IMR-90 (cell line): Measurements from ENCODE around the gene CALR3. TPM values are rescaled to one million over a fixed set of nuclear protein-coding genes. Genes with fewer than 3 reads are reported as not detected.

Experiments used
- ATAC-seq: fragments of 200-7000 bp; cut with Tn5 transposase; 2 replicates; pipeline ENCODE4 v1.9.1; 2020; ENCODE audit warnings: low read depth, mild to moderate bottlenecking, moderate library complexity
- BruUV-seq: library from RNA; stranded (reverse); fragments of 400-500 nt; replicated peaks from 2 replicates; lab custom pipeline; 2021; lab: Mats Ljungman, UMichigan
- CTCF ChIA-PET: fragments of 300-600 bp; formaldehyde crosslinking; extraction: SDS; loops from one replicate; lab custom pipeline; 2021; ENCODE audit warnings: antibody characterized with exemption; lab: Yijun Ruan, JAX
- POLR2A ChIA-PET: fragments of 300-600 bp; sonication (Branson Sonifier 250); formaldehyde crosslinking; loops from one replicate; lab custom pipeline; 2022; ENCODE audit warnings: antibody characterized with exemption; ENCODE audit not compliant: unreplicated experiment; lab: Charles Lee
- DNase-seq: peaks from one replicate; pipeline ENCODE4 v3.0.0; 2013
- H2AFZ ChIP-seq: replicated peaks from 2 replicates; pipeline ENCODE3; 2013; ENCODE audit warnings: low read length, mild to moderate bottlenecking; ENCODE audit not compliant: poor library complexity
- H2AK5ac ChIP-seq: 2 replicates; pipeline ENCODE4 v1.6.1; 2013; ENCODE audit warnings: low read depth, low read length, inconsistent platforms
- H2AK9ac ChIP-seq: replicated peaks from 2 replicates; pipeline ENCODE3; 2013; ENCODE audit warnings: mild to moderate bottlenecking, low read depth, low read length, moderate library complexity; ENCODE audit not compliant: poor library complexity
- H2BK120ac ChIP-seq: 2 replicates; pipeline ENCODE4 v1.6.1; 2013; ENCODE audit warnings: low read depth, low read length, inconsistent platforms
- H2BK15ac ChIP-seq: 3 replicates; pipeline ENCODE4 v1.6.1; 2013; ENCODE audit warnings: low read depth, low read length, inconsistent platforms
- H2BK20ac ChIP-seq: 2 replicates; pipeline ENCODE4 v1.6.1; 2013; ENCODE audit warnings: low read depth, mild to moderate bottlenecking, inconsistent platforms, low read length, moderate library complexity
- H2BK5ac ChIP-seq: 2 replicates; pipeline ENCODE4 v1.6.1; 2013; ENCODE audit warnings: mild to moderate bottlenecking, low read depth, low read length, inconsistent platforms; ENCODE audit not compliant: poor library complexity, severe bottlenecking
- H3K14ac ChIP-seq: replicated peaks from 2 replicates; pipeline ENCODE4 v1.6.1; 2013; ENCODE audit warnings: low read depth, low read length, inconsistent platforms
- H3K18ac ChIP-seq: 2 replicates; pipeline ENCODE4 v1.6.1; 2013; ENCODE audit warnings: low read depth, low read length, control low read depth
- H3K23ac ChIP-seq: 2 replicates; pipeline ENCODE4 v1.6.1; 2013; ENCODE audit warnings: low read depth, low read length, inconsistent platforms
- H3K27ac ChIP-seq: 2 replicates; pipeline ENCODE4 v1.5.1; 2013; ENCODE audit warnings: mild to moderate bottlenecking, control low read depth, low read length; ENCODE audit not compliant: insufficient read depth
- H3K27me3 ChIP-seq: 2 replicates; pipeline ENCODE4 v1.6.1; 2013; ENCODE audit warnings: low read length; ENCODE audit not compliant: control insufficient read depth, insufficient read depth
- H3K36me3 ChIP-seq: 2 replicates; pipeline ENCODE4 v1.6.1; 2013; ENCODE audit warnings: low read length, mixed read lengths; ENCODE audit not compliant: control insufficient read depth, insufficient read depth
- H3K4ac ChIP-seq: 2 replicates; pipeline ENCODE4 v1.6.1; 2013; ENCODE audit warnings: low read depth, low read length, inconsistent platforms
- H3K4me1 ChIP-seq: 2 replicates; pipeline ENCODE4 v1.6.1; 2013; ENCODE audit warnings: low read length, mixed read lengths; ENCODE audit not compliant: control insufficient read depth, insufficient read depth
- H3K4me2 ChIP-seq: 2 replicates; pipeline ENCODE4 v1.6.1; 2013; ENCODE audit warnings: low read depth, mild to moderate bottlenecking, control low read depth, low read length, moderate library complexity
- H3K4me3 ChIP-seq: 2 replicates; pipeline ENCODE4 v1.5.1; 2013; ENCODE audit warnings: low read depth, mild to moderate bottlenecking, control low read depth, low read length, moderate library complexity; ENCODE audit not compliant: insufficient read depth
- H3K56ac ChIP-seq: 2 replicates; pipeline ENCODE4 v1.6.1; 2013; ENCODE audit warnings: low read length, inconsistent platforms; ENCODE audit not compliant: insufficient read depth; ENCODE audit errors: extremely low read depth
- H3K79me1 ChIP-seq, 2 experiments: 2 replicates each; pipeline ENCODE4 v1.6.1; 2013; ENCODE audit warnings: low read length in 2 of 2, inconsistent platforms in 1 of 2, low read depth in 1 of 2
- H3K9ac ChIP-seq: 2 replicates; pipeline ENCODE4 v1.6.1; 2013; ENCODE audit warnings: low read depth, low read length, control low read depth
- H3K9me1 ChIP-seq: 2 replicates; pipeline ENCODE4 v1.6.1; 2013; ENCODE audit warnings: low read length, inconsistent platforms; ENCODE audit not compliant: insufficient read depth
- H3K9me3 ChIP-seq: 2 replicates; pipeline ENCODE4 v1.6.1; 2013; ENCODE audit warnings: low read length; ENCODE audit not compliant: control insufficient read depth, insufficient read depth
- H4K20me1 ChIP-seq: 2 replicates; pipeline ENCODE4 v1.6.1; 2013; ENCODE audit warnings: low read length, inconsistent platforms; ENCODE audit not compliant: insufficient read depth
- H4K5ac ChIP-seq: 2 replicates; pipeline ENCODE4 v1.6.1; 2013; ENCODE audit warnings: mild to moderate bottlenecking, low read depth, low read length, control low read depth
- H4K8ac ChIP-seq, 2 experiments: 2 replicates each; pipeline ENCODE4 v1.6.1; 2013; ENCODE audit warnings: low read depth in 2 of 2, low read length in 2 of 2, control low read depth in 1 of 2, inconsistent platforms in 1 of 2
- H4K91ac ChIP-seq: 2 replicates; pipeline ENCODE4 v1.6.1; 2013; ENCODE audit warnings: low read depth, low read length, inconsistent platforms; ENCODE audit not compliant: insufficient read depth
- BHLHE40 ChIP-seq: fragments of 150-350 bp; IDR thresholded peaks from 2 replicates; pipeline ENCODE4 v1.6.1; 2016; ENCODE audit warnings: mild to moderate bottlenecking, low read depth, low read length
- FOS ChIP-seq: fragments of 150-350 bp; IDR thresholded peaks from 2 replicates; pipeline ENCODE4 v1.6.1; 2016; ENCODE audit warnings: low read depth, low read length
- MAZ ChIP-seq: IDR thresholded peaks from 2 replicates; pipeline ENCODE4 v1.6.1; 2012; ENCODE audit warnings: low read depth, mild to moderate bottlenecking, low read length, improper control_type of control experiment, moderate library complexity, borderline replicate concordance
- USF2 ChIP-seq: fragments of 150-350 bp; IDR thresholded peaks from 2 replicates; pipeline ENCODE4 v1.6.1; 2017; ENCODE audit warnings: mild to moderate bottlenecking, antibody characterized with exemption, low read length, low read depth
- WGBS, 2 experiments: methylation state at CpG; one replicate each; pipeline versions ENCODE4 v1.1.5 to v1.1.7; 2013; ENCODE audit warnings: missing lambda C conversion rate in 2 of 2; ENCODE audit not compliant: insufficient read length in 1 of 2; ENCODE audit errors: extremely low coverage in 2 of 2; 5-methylcytosine and 5-hydroxymethylcytosine counted together
- dilution Hi-C: fragments of 300-500 bp; cut with HindIII; formaldehyde crosslinking; loops from one replicate; pipeline ENCODE4 v1.14.3; 2018; ENCODE audit warnings: low sequenced_read_pairs; ENCODE audit not compliant: unreplicated experiment
- in situ Hi-C: fragments of 300-500 bp; cut with MboI; formaldehyde crosslinking; loops from 3 replicates; pipeline ENCODE4 v1.14.3; 2019; ENCODE audit warnings: low sequenced_read_pairs, inconsistent platforms, mixed read lengths
- intact Hi-C: fragments of 100-400 bp; cut with micrococcal nuclease; formaldehyde crosslinking; loops from 2 replicates; pipeline ENCODE4 v1.10.0; 2022
- polyA plus RNA-seq, 3 experiments: library from polyadenylated mRNA; depleted of rRNA; stranded (reverse); fragments of >200 nt; gene quantifications; 2 replicates each; pipeline ENCODE4 v1.2.3, GENCODE V29; 2012; ENCODE audit warnings: low replicate concordance in 1 of 3
- total RNA-seq: library from RNA; depleted of rRNA; stranded (reverse); fragments of >200 nt; gene quantifications from 2 replicates; pipeline ENCODE4 v1.2.3, GENCODE V29; 2012

Gene CALR3
- total and polyA plus RNA-seq, 2 of the 4 experiments (the other 2 are of a cell fraction): not detected

DNA sequence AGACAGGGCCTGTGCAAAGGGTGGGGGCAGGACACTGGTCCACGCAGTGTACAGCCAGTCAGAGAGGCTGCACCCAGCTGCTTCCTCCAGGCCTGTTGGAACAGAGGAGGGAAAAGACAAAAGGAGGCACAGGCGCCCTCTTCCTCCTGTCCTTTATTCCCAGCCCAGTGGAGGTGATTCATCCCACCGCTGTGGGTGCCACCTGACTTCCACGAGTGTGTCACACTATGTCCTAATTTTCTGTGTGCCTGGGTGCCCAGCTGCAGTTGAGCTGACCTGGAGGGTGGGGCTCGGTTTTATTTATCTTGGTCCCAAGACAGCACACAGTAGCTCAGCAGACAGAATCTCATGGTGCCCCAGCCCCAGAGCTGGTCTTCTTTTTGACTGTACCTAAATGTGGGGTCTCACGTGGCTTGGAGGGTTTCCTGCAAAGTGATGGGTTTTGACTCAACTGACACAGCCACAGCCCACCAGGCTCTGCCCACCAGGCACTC lies 33.2 kb downstream of the CALR3 start:
- Histone ChIP-seq H2BK15ac (no peak overlapping the region), H2BK20ac (no peak overlapping the region), H3K4me2 (no peak overlapping the region), H3K4ac (no peak overlapping the region), H3K56ac (no peak overlapping the region), H3K27ac (no peak overlapping the region), H3K36me3 (no peaks in the 10 kb centered on the region), H3K14ac (no peak overlapping the region), H3K9me3 (no peaks in the 10 kb centered on the region), H3K4me1 (peaks cover 16% of the 10 kb centered on the region), H2BK5ac (no peak overlapping the region), H3K18ac (no peak overlapping the region), H4K91ac (no peak overlapping the region), H4K20me1 (peaks cover 88% of the 10 kb centered on the region), H3K23ac (no peak overlapping the region), H3K79me1 (peaks cover 48 to 90% of the 10 kb centered on the region in 2 experiments), H3K9ac (no peak overlapping the region), H2AFZ (no peak overlapping the region), H4K8ac (no peak overlapping the region), H3K4me3 (no peak overlapping the region), H2AK5ac (no peak overlapping the region), H2AK9ac (peak overlapping the region; percentile 66), H3K9me1 (peaks cover 35% of the 10 kb centered on the region), H4K5ac (no peak overlapping the region), H3K27me3 (no peaks in the 10 kb centered on the region), H2BK120ac (no peak overlapping the region)
- in situ Hi-C loops (no loop called here), intact Hi-C loops (no loop called here), dilution Hi-C loops (no loop called here)
- no TSS peak for BruUV-seq
- ChIA-PET CTCF (no interaction called here), POLR2A (no interaction called here)
- 94% methylated on average over 4 of the region's 6 CpGs; no CpG with 5 or more reads in 1 of the 2 experiments for WGBS, 2 experiments
- DNase-seq: peak; percentile 34
- TF ChIP-seq BHLHE40 (no peak), MAZ (no peak), FOS (no peak), USF2 (peak; percentile 24; the same call in 1 of the 2 replicates)
- ATAC-seq: no peak
